K562 (cell line): ENCODE results near the gene BHLHE40. TPM values are rescaled to one million over a fixed set of nuclear protein-coding genes. Genes with fewer than 3 reads are reported as not detected.

ENCODE experiments used
- CHD1 ChIP-seq: fragments of 200-600 bp; sonication (generic); IDR thresholded peaks from one replicate; pipeline ENCODE4 v1.6.1; 2012; ENCODE audit warnings: mild to moderate bottlenecking, moderate library complexity, low read length, inconsistent platforms
- KDM4B ChIP-seq, 2 experiments: fragments of 450-650 bp in 1 of 2; sonication (generic) in 1 of 2; IDR thresholded peaks; 2 replicates each; pipeline ENCODE4 v1.6.1; 2016 to 2017; ENCODE audit warnings: borderline replicate concordance in 2 of 2, antibody characterized with exemption in 1 of 2, low read depth in 1 of 2, mild to moderate bottlenecking in 1 of 2
- MAX ChIP-seq: sonication (generic); formaldehyde crosslinking; IDR thresholded peaks from 2 replicates; pipeline ENCODE4 v1.9.0; 2022; ENCODE audit warnings: mild to moderate bottlenecking, missing genetic modification reagents
- NELFE ChIP-seq: IDR thresholded peaks from 2 replicates; pipeline ENCODE4 v1.6.1; 2011; ENCODE audit warnings: mild to moderate bottlenecking; ENCODE audit not compliant: insufficient read depth, insufficient read length
- PRPF4 ChIP-seq: fragments of 200-400 bp; formaldehyde crosslinking; IDR thresholded peaks from one replicate; pipeline ENCODE4 v1.6.1; 2017; ENCODE audit warnings: low read length, low read depth, mild to moderate bottlenecking; ENCODE audit not compliant: insufficient read depth, poor library complexity, severe bottlenecking
- RERE ChIP-seq: sonication (generic); formaldehyde crosslinking; IDR thresholded peaks from 2 replicates; pipeline ENCODE4 v1.8.0; 2023; ENCODE audit warnings: missing genetic modification reagents, mild to moderate bottlenecking, borderline replicate concordance
- TAF1 ChIP-seq: IDR thresholded peaks from 2 replicates; pipeline ENCODE4 v1.6.1; 2011; ENCODE audit warnings: mild to moderate bottlenecking, low read length, moderate library complexity; ENCODE audit not compliant: insufficient read depth, control insufficient read depth, severe bottlenecking; ENCODE audit errors: extremely low read depth
- TSC22D4 ChIP-seq: fragments of 450-650 bp; IDR thresholded peaks from 2 replicates; pipeline ENCODE4 v1.6.1; 2016; ENCODE audit warnings: missing genetic modification characterization, missing biosample characterization, control low read depth
- ZNF431 ChIP-seq: sonication (generic); formaldehyde crosslinking; IDR thresholded peaks from 2 replicates; pipeline ENCODE4 v1.8.0; 2022; ENCODE audit warnings: mild to moderate bottlenecking, missing genetic modification reagents
- ZNF764 ChIP-seq: fragments of 250-450 bp; sonication (Bioruptor Pico); IDR thresholded peaks from 2 replicates; pipeline ENCODE4 v1.4.0; 2020; ENCODE audit warnings: low read depth, mild to moderate bottlenecking, moderate library complexity
- polyA plus RNA-seq, 8 experiments: library from polyadenylated mRNA; depleted of rRNA in 4 of 8; stranded (reverse) in 5 of 8; unstranded in 3 of 8; fragments of >200 nt; fragmentation: Nextera tagmentation in 2 of 8; fragmentation: Illumina TruSeq in 1 of 8; extraction: Ambion mirVana in 2 of 8; extraction: Trizol in 1 of 8; gene quantifications; 2 replicates each; pipeline versions ENCODE4 v1.2.1 to v1.2.3, GENCODE V29; 2011 to 2014; ENCODE audit warnings: inconsistent platforms in 1 of 8, missing spikeins in 1 of 8
- total RNA-seq, 7 experiments: library from RNA; depleted of rRNA in 6 of 7; stranded (reverse); fragments of >200 nt in 6 of 7; fragmentation: Illumina TruSeq in 2 of 7; extraction: Trizol in 2 of 7; gene quantifications; 2 replicates each; pipeline versions ENCODE4 v1.2.1 to v1.2.3, GENCODE V29; 2011 to 2021; ENCODE audit warnings: low replicate concordance in 1 of 7
- TF ChIP-seq, protein P1 (sequence below), 2 experiments: fragments of 450-650 bp; IDR thresholded peaks; 2 replicates each; pipeline ENCODE4 v1.6.1; 2016; ENCODE audit warnings: mild to moderate bottlenecking in 2 of 2, borderline replicate concordance in 1 of 2, low read depth in 1 of 2, moderate library complexity in 1 of 2

The BHLHE40 gene
- total and polyA plus RNA-seq, 9 of the 15 experiments (the other 6 are each of a cell fraction or from before 2014, with no cell fraction given) = 12.0 to 83.9 (median 31.4) TPM

GRCh38 chr3:4986782-4987537 lies 7.7 kb downstream of the BHLHE40 start (continued):
- TF ChIP-seq RERE = no peak
- no peak; the same call in 1 of the 2 replicates for TF ChIP-seq ZNF764 (CRISPR knock-in tag)
- no peak for TF ChIP-seq TSC22D4 (tag)
- TF ChIP-seq NELFE = no peak
- TF ChIP-seq TAF1 = peak; percentile 83
- no peak for TF ChIP-seq PRPF4
- peak; percentile 71; the same call in 1 of the 2 replicates for TF ChIP-seq ZNF431
- peak; percentile 86 for TF ChIP-seq MAX (CRISPR knock-in tag)
- no peak for TF ChIP-seq CHD1
- peak in 1 of 2 experiments; percentile 85; a peak in 1 of 4 replicates for TF ChIP-seq KDM4B (IDR thresholded peaks at IDR 0.05; ENCODE audit: borderline replicate concordance in 2 of 2, low read depth in 1 of 2)
- TF ChIP-seq, protein P1, sequence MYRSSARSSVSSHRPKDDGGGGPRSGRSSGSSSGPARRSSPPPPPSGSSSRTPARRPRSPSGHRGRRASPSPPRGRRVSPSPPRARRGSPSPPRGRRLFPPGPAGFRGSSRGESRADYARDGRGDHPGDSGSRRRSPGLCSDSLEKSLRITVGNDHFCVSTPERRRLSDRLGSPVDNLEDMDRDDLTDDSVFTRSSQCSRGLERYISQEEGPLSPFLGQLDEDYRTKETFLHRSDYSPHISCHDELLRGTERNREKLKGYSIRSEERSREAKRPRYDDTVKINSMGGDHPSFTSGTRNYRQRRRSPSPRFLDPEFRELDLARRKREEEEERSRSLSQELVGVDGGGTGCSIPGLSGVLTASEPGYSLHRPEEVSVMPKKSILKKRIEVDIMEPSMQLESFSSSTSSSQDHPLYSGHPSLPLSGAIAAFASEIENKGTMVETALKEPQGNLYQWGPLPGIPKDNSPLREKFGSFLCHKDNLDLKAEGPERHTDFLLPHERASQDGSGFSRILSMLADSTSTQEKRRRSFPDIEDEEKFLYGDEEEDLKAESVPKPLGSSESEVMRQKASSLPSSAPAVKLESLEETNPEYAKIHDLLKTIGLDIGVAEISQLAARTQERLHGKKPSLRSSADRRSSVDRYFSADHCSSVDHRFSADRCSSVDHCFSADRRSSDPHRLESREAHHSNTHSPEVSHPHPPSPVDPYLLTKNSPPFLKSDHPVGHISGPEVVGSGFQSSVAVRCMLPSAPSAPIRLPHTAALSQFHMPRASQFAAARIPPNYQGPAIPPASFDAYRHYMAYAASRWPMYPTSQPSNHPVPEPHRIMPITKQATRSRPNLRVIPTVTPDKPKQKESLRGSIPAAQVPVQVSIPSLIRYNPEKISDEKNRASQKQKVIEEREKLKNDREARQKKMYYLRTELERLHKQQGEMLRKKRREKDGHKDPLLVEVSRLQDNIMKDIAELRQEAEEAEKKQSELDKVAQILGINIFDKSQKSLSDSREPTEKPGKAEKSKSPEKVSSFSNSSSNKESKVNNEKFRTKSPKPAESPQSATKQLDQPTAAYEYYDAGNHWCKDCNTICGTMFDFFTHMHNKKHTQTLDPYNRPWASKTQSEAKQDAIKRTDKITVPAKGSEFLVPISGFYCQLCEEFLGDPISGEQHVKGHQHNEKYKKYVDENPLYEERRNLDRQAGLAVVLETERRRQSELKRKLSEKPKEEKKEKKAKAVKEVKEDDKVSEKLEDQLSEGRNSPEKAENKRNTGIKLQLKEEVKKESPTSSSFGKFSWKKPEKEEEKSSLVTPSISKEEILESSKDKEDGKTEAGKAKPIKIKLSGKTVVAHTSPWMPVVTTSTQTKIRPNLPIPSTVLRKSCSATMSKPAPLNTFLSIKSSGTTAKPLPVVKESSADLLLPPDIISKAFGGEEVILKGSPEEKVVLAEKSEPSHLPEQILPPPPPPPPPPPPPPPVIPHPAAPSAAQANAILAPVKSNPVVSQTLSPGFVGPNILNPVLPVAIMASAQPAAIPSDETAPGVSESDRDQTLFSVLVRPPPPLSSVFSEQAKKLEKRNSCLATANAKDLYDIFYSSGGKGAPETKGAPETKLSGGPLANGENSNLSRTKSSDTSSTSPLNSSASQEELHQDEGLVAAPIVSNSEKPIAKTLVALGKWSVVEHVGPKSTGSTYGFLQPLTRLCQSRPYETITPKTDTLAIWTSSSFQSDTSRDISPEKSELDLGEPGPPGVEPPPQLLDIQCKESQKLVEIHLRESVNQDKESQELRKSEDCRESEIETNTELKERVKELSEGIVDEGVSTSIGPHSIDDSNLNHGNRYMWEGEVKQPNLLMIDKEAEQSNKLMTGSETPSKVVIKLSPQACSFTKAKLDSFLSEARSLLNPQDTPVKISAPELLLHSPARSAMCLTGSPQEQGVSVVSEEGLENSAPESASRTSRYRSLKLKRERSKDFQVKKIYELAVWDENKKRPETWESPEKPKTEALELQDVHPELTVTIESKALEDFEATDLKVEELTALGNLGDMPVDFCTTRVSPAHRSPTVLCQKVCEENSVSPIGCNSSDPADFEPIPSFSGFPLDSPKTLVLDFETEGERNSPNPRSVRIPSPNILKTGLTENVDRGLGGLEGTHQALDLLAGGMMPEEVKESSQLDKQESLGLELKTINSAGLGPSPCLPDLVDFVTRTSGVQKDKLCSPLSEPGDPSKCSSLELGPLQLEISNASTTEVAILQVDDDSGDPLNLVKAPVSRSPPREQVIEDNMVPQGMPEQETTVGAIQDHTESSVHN (IDR thresholded peaks at IDR 0.05; ENCODE audit: borderline replicate concordance in 1 of 2, low read depth in 1 of 2) = peak in 1 of 2 experiments; percentile 96; a peak in 2 of 4 replicates
